WTC11 (cell line): Measurements from ENCODE around the gene NTF3. TPM values are rescaled to one million over a fixed set of nuclear protein-coding genes. Genes with fewer than 3 reads are reported as not detected.

Source experiments
- ATAC-seq: fragments of 200-7000 bp; cut with Tn5 transposase; 2 replicates; pipeline ENCODE4 v1.10.0; 2021; ENCODE audit warnings: mild to moderate bottlenecking, moderate library complexity
- CTCF ChIA-PET: fragments of 300-600 bp; sonication (Branson Sonifier 250); formaldehyde crosslinking; loops from one replicate; lab custom pipeline; 2021; ENCODE audit warnings: antibody characterized with exemption; lab: Charles Lee
- POLR2A ChIA-PET: fragments of 350-600 bp; sonication (Branson Sonifier 250); formaldehyde crosslinking; loops from one replicate; lab custom pipeline; 2021; ENCODE audit warnings: antibody characterized with exemption; lab: Charles Lee
- DNase-seq: peaks from one replicate; pipeline ENCODE4 v3.0.0; 2021; ENCODE audit warnings: low spot score
- H3K27ac Mint-ChIP-seq: 2 replicates; pipeline ENCODE4 v1.8.0; 2021; ENCODE audit warnings: mixed read lengths
- H3K27me3 Mint-ChIP-seq: 2 replicates; pipeline ENCODE4 v1.8.0; 2021; ENCODE audit warnings: low read depth, mild to moderate bottlenecking, moderate library complexity, mixed read lengths
- H3K36me3 Mint-ChIP-seq: 2 replicates; pipeline ENCODE4 v1.8.0; 2021; ENCODE audit warnings: mixed read lengths
- H3K4me1 Mint-ChIP-seq: 2 replicates; pipeline ENCODE4 v1.8.0; 2022; ENCODE audit warnings: mixed read lengths
- H3K4me3 Mint-ChIP-seq: 2 replicates; pipeline ENCODE4 v1.8.0; 2021; ENCODE audit warnings: mild to moderate bottlenecking, moderate library complexity, mixed read lengths
- H3K9me3 Mint-ChIP-seq: 2 replicates; pipeline ENCODE4 v1.8.0; 2021; ENCODE audit warnings: mixed read lengths
- CDX4 ChIP-seq: fragments of 250-450 bp; sonication (Bioruptor Pico); IDR thresholded peaks from 2 replicates; pipeline ENCODE4 v1.9.0; 2021; ENCODE audit warnings: moderate library complexity, mild to moderate bottlenecking, inconsistent platforms, borderline replicate concordance
- ESRRA ChIP-seq: sonication (generic); formaldehyde crosslinking; IDR thresholded peaks from 2 replicates; pipeline ENCODE4 v1.8.1; 2022; ENCODE audit warnings: mild to moderate bottlenecking, missing genetic modification reagents, borderline replicate concordance
- ETV6 ChIP-seq: sonication (generic); formaldehyde crosslinking; IDR thresholded peaks from 2 replicates; pipeline ENCODE4 v1.8.1; 2022; ENCODE audit warnings: mild to moderate bottlenecking, missing genetic modification reagents
- FOXP1 ChIP-seq: sonication (generic); formaldehyde crosslinking; IDR thresholded peaks from 2 replicates; pipeline ENCODE4 v1.8.0; 2022; ENCODE audit warnings: missing genetic modification reagents, mild to moderate bottlenecking, moderate library complexity, borderline replicate concordance
- HMGA2 ChIP-seq: fragments of 250-450 bp; sonication (Bioruptor Pico); IDR thresholded peaks from 2 replicates; pipeline ENCODE4 v1.4.0; 2021; ENCODE audit warnings: mild to moderate bottlenecking, moderate library complexity
- JAZF1 ChIP-seq: fragments of 250-450 bp; sonication (Bioruptor Pico); IDR thresholded peaks from 2 replicates; pipeline ENCODE4 v1.9.0; 2021; ENCODE audit warnings: moderate library complexity, mild to moderate bottlenecking, inconsistent platforms
- JUN ChIP-seq: sonication (generic); formaldehyde crosslinking; IDR thresholded peaks from 2 replicates; pipeline ENCODE4 v1.8.0; 2023; ENCODE audit warnings: mild to moderate bottlenecking, missing genetic modification reagents
- MYBL2 ChIP-seq: sonication (generic); formaldehyde crosslinking; IDR thresholded peaks from 2 replicates; pipeline ENCODE4 v1.8.1; 2023; ENCODE audit warnings: mild to moderate bottlenecking, moderate library complexity, missing genetic modification reagents
- NR3C1 ChIP-seq: sonication (generic); formaldehyde crosslinking; conservative IDR thresholded peaks from 2 replicates; pipeline ENCODE4 v1.8.1; 2023; ENCODE audit warnings: low read depth, mild to moderate bottlenecking, missing genetic modification reagents
- USF1 ChIP-seq: sonication (generic); formaldehyde crosslinking; IDR thresholded peaks from 2 replicates; pipeline ENCODE4 v1.8.0; 2022; ENCODE audit warnings: mild to moderate bottlenecking, missing genetic modification reagents
- ZBTB21 ChIP-seq: sonication (generic); formaldehyde crosslinking; IDR thresholded peaks from 2 replicates; pipeline ENCODE4 v1.8.1; 2023; ENCODE audit warnings: mild to moderate bottlenecking, missing genetic modification reagents, borderline replicate concordance
- ZNF281 ChIP-seq: sonication (generic); formaldehyde crosslinking; IDR thresholded peaks from 2 replicates; pipeline ENCODE4 v1.8.0; 2023; ENCODE audit warnings: mild to moderate bottlenecking, missing genetic modification reagents
- ZNF532 ChIP-seq: fragments of 250-450 bp; sonication (Bioruptor Pico); IDR thresholded peaks from 2 replicates; pipeline ENCODE4 v1.9.0; 2021; ENCODE audit warnings: mild to moderate bottlenecking, borderline replicate concordance
- total RNA-seq: library from RNA; stranded (reverse); gene quantifications from 3 replicates; pipeline ENCODE4 v1.2.3, GENCODE V29; 2021
- TF ChIP-seq, protein P1 (sequence below): fragments of 250-450 bp; sonication (Bioruptor Pico); IDR thresholded peaks from 2 replicates; pipeline ENCODE4 v2.1.2; 2022; ENCODE audit warnings: mild to moderate bottlenecking, moderate library complexity
- TF ChIP-seq, protein P2 (sequence below): sonication (generic); formaldehyde crosslinking; IDR thresholded peaks from 2 replicates; pipeline ENCODE4 v1.8.1; 2022; ENCODE audit warnings: missing genetic modification reagents, borderline replicate concordance

The NTF3 gene
- total RNA-seq, 1 experiment from 2014 or later, result 1.3 TPM

GRCh38 chr12:5498806-5499205 lies 66.9 kb downstream of the NTF3 start (continued):
- TF ChIP-seq, protein P1, sequence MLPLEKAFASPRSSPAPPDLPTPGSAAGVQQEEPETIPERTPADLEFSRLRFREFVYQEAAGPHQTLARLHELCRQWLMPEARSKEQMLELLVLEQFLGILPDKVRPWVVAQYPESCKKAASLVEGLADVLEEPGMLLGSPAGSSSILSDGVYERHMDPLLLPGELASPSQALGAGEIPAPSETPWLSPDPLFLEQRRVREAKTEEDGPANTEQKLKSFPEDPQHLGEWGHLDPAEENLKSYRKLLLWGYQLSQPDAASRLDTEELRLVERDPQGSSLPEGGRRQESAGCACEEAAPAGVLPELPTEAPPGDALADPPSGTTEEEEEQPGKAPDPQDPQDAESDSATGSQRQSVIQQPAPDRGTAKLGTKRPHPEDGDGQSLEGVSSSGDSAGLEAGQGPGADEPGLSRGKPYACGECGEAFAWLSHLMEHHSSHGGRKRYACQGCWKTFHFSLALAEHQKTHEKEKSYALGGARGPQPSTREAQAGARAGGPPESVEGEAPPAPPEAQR (CRISPR knock-in tag), result no peak

DNA sequence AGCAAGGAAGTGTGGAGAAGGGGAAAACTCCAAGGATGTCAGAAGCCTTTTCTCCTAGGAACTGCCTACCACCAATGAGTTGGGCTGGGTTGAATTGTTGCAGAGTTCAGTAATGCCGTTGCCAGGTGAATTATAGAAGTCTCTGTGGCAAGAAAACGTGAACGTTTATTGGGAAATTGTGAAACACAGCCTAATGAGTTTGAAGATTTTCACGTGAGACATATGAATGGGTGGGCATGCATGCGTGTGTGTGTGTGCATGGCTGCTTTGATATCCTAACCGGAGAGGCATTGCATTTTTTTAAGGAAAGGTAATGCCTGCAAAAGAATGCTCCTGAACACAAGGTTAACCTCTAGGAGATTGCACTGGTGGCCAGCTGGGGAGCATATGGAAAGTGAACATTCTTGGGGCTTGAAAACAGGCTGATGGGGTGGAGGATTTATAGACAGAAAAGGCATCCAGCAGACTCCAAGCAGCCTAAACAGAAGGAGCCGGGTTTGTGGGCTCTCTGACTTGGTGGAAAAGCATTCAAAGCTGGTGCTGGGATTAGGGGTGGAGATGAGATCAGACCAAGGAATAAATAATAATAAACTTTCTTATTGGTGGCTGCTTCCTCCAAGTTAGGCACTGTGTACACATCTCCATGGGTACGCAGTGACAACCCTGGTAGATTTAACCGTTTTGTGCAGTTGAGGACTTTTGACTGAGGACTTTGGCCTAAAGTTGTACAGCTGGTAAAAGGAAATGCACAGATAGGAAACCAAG lies 67.8 kb downstream of the NTF3 start:
- Mint-ChIP-seq H3K27ac (no peak overlapping the region; the same call in 1 of the 2 replicates), H3K36me3 (no peaks in the 10 kb centered on the region), H3K9me3 (no peaks in the 10 kb centered on the region), H3K4me3 (no peak overlapping the region), H3K27me3 (no peaks in the 10 kb centered on the region), H3K4me1 (peaks cover 14% of the 10 kb centered on the region; the same call in 1 of the 2 replicates)
- ChIA-PET POLR2A (no interaction called here), CTCF (interaction anchor here (0.7 kb wide), 1 partner anchor 11 kb away, joined by 4 read pairs; no protein-coding TSS in a partner anchor)
- TF ChIP-seq JUN (no peak), HMGA2 (CRISPR knock-in tag) (no peak), ESRRA (no peak), NR3C1 (CRISPR knock-in tag) (no peak), ZBTB21 (CRISPR knock-in tag) (no peak), MYBL2 (CRISPR knock-in tag) (no peak), ETV6 (no peak), FOXP1 (CRISPR knock-in tag) (no peak), USF1 (CRISPR knock-in tag) (no peak)
- ATAC-seq (no peak), DNase-seq (no peak)

GRCh38 chr12:5500331-5500659 lies 68.4 kb downstream of the NTF3 start:
- CTCF ChIA-PET, result interaction anchor here (2.7 kb wide), 1 partner anchor 11 kb away, joined by 14 read pairs; no protein-coding TSS in a partner anchor
- DNase-seq, result no peak
- H3K27ac Mint-ChIP-seq, result no peak overlapping the region; the same call in 1 of the 2 replicates

More at GRCh38 chr12:5500331-5500659, 68.4 kb downstream of the NTF3 start:
- TF ChIP-seq JAZF1 (CRISPR knock-in tag) (no peak), JUN (no peak), ZBTB21 (CRISPR knock-in tag) (no peak), ZNF532 (CRISPR knock-in tag) (no peak), CDX4 (CRISPR knock-in tag) (no peak), ZNF281 (CRISPR knock-in tag) (no peak)
- TF ChIP-seq, protein P2, sequence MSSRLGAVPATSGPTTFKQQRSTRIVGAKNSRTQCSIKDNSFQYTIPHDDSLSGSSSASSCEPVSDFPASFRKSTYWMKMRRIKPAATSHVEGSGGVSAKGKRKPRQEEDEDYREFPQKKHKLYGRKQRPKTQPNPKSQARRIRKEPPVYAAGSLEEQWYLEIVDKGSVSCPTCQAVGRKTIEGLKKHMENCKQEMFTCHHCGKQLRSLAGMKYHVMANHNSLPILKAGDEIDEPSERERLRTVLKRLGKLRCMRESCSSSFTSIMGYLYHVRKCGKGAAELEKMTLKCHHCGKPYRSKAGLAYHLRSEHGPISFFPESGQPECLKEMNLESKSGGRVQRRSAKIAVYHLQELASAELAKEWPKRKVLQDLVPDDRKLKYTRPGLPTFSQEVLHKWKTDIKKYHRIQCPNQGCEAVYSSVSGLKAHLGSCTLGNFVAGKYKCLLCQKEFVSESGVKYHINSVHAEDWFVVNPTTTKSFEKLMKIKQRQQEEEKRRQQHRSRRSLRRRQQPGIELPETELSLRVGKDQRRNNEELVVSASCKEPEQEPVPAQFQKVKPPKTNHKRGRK (CRISPR knock-in tag), result no peak
- Mint-ChIP-seq H3K36me3 (no peaks in the 10 kb centered on the region), H3K4me3 (no peak overlapping the region), H3K27me3 (no peaks in the 10 kb centered on the region), H3K4me1 (peaks cover 14% of the 10 kb centered on the region; the same call in 1 of the 2 replicates), H3K9me3 (no peaks in the 10 kb centered on the region)
- POLR2A ChIA-PET, result no interaction called here
- ATAC-seq, result no peak
